ENCODE data around the gene PTGR2.
"Not testable (repeated sequence)": the region's sequence is repeated elsewhere in the genome, so short reads cannot be mapped to it uniquely, and the experiment has no call there.

The PTGR2 gene

DNA sequence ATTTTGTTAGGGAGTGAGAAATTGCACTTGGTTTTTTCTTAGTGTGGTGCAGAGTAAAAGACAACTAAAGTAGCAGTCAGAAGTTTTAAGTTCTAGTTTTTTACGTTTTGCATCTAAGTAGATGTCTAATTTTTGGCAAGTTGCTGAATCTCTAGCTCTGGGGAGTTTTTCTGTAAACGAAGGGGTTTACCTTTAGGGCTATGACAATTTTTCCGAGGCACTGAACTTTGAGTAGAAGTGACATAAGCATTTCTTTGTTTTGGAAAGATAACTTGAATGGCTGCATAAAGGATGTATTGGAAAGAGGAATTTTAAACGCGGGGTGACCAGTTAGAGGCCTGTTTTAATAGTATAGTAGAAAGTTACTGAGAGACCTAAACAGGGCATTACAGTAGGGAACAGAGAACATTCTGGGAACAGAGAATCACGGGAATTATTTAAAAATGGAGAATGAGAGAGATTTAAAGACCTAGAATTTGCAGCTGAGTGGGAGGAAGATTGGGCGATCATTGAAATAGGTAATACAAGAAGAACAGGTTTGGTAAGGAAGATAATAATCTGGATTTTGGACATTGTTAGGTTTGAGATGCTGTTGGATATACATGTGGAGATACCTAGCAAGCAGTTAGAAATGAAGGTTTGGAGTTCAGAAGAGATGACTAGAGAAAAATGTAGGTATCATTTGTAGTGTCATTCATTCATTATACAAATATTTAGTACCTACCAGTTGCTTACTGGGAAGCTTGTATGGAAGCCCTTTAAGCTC lies 36.2 kb downstream of the PTGR2 start:
- no peak for DNase-seq

GRCh38 chr14:73888460-73888725 lies 36.8 kb downstream of the PTGR2 start:
- DNase-seq, result no peak

DNA sequence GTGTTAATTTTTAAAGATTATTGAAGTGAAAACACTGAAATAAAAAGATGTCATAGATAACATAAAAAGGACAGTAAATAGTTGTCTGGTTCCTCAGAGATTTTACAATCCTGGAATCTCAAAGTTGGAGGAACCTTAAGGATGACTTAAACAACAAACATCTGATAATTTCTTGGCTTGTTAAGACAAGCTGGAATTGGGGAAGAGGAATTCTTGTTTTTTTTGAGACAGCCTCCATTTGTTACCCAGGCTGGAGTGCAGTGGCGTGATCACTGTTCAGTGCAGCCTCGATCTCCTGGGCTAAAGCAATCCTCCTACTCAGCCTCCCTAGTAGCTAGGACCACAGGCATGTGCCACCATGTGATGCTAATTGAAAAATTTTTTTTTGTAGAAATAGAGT lies 37.3 kb downstream of the PTGR2 start:
- DNase-seq, result no peak

DNA sequence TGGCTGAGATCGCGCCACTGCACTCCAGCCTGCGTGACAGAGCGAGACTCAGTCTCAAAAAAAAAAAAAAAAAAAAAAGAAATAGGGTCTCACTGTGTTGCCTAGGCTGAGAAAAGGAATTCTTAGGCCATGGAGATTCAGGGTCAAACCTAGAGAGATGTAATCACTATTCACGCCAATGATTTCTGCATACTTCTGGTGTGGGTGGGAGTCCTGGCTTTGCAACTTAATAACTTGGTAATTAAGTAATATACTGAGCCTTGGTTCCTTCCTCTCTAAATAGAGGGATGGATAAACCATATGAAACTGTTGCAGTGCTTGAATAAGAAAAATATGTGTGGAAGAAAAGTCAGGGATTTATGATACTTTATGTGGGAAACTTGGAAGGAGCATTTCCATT lies 37.7 kb downstream of the PTGR2 start:
- DNase-seq, result no peak

DNA sequence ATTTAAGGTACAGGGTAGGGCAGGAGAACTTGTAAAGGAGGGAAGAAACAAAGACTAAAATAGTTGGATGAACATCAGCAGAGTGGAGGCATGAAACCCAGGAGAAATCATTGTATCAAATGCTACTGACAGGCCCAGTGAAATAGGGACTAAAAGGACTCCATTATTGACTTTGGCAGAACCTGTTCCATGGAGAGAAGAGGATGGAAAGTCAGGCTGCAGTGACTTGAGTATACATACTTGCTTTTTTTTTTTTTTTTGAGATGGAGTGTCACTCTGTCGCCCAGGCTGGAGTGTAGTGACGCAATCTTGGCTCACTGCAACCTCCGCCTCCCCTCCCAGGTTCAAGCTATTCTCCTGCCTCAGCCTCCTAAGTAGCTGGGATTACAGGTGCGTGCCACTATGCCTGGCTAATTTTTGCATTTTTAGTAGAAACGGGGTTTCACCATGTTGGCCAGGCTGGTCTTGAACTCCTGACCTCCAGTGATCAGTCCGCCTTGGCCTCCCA lies 42.6 kb downstream of the PTGR2 start:
- DNase-seq, result not testable (repeated sequence)

DNA sequence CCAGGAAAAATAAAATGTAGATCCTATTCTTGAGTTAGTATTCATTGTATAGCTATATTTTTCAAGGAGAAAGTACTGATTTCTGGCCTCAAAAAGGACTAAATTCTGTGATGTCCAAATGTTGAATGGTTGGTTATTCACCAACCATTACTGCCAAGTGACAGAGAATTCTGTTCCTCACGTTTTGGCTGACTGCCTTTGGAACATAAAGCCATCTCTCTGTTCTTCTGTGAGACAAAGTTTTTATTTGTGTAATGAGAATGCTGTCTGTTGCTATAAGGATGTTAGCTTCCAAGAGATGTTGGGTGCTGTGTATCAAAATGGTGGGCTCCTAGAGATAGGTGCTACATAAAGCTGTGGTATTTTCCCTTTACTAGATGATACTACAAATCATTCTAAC lies 44.3 kb downstream of the PTGR2 start:
- no peak for DNase-seq

DNA sequence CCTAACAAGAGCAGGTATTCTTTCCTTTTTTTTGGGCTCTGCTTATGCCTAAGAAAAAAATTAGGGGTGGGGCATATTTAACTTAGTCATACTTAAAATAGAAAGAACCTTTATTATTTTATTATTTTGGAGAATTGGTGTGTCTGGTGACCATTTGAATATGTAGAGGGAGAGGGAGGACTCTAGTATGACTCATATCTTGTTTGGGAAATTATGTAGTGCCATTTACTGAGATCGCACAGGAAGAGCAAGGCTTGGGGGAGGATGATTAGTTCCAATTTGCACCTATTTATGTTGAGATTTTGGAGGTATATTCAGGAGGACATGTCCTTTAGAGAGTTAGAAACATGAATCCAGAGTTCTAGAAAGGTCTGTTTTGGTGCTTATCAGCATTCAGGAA lies 44.9 kb downstream of the PTGR2 start:
- no peak for DNase-seq

DNA sequence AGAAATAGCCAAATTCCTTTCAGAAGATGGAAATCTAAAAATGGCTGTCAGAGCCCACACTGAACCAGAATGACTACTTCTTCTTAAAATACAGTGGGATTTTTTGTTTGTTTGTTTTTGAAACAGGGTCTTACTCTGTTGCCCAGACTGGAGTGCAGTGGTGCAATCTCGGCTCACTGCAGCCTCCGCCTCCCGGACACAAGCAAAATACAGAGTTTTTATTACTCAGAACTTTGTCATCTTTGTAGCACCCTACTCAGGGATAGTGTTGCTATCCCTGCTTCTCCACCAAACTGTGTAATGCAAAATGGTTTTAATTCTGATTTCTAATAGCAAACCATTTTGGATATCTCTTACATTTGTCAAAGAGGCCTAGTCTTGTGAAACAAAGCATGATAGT lies 51.4 kb downstream of the PTGR2 start:
- DNase-seq, result no peak

- no peak for DNase-seq
Measured at GRCh38 chr14:73909681-73910080, 58.0 kb downstream of the PTGR2 start.

- no peak for DNase-seq
Measured at GRCh38 chr14:73913256-73913655, 61.6 kb downstream of the PTGR2 start.

GRCh38 chr14:73916324-73916723 lies 64.7 kb downstream of the PTGR2 start:
- DNase-seq, result no peak

GRCh38 chr14:73919457-73919856 lies 67.8 kb downstream of the PTGR2 start:
- not testable (repeated sequence) for DNase-seq

GRCh38 chr14:73924337-73924736 lies 72.7 kb downstream of the PTGR2 start:
- DNase-seq, result no peak

Data from activated CD4-positive, alpha-beta T cell treated with anti-CD3 and anti-CD28 coated beads, Interleukin-2, Interleukin-6, amounts not matched to agents 100 ng/mL and 50 ng/mL, durations not matched to agents 16 hours and 8 hours (primary cell).